Neural cell (in vitro differentiated cells): ENCODE results near the gene MAST4.

Source experiments
- TAF1 ChIP-seq: IDR thresholded peaks from 2 replicates; pipeline ENCODE4 v1.6.1; 2012; ENCODE audit warnings: low read depth
- TF ChIP-seq, protein P1 (sequence below): fragments of 450-650 bp; IDR thresholded peaks from 2 replicates; pipeline ENCODE4 v1.5.1; 2014; ENCODE audit warnings: antibody characterized with exemption, mild to moderate bottlenecking, moderate library complexity; ENCODE audit not compliant: poor library complexity, severe bottlenecking

DNA sequence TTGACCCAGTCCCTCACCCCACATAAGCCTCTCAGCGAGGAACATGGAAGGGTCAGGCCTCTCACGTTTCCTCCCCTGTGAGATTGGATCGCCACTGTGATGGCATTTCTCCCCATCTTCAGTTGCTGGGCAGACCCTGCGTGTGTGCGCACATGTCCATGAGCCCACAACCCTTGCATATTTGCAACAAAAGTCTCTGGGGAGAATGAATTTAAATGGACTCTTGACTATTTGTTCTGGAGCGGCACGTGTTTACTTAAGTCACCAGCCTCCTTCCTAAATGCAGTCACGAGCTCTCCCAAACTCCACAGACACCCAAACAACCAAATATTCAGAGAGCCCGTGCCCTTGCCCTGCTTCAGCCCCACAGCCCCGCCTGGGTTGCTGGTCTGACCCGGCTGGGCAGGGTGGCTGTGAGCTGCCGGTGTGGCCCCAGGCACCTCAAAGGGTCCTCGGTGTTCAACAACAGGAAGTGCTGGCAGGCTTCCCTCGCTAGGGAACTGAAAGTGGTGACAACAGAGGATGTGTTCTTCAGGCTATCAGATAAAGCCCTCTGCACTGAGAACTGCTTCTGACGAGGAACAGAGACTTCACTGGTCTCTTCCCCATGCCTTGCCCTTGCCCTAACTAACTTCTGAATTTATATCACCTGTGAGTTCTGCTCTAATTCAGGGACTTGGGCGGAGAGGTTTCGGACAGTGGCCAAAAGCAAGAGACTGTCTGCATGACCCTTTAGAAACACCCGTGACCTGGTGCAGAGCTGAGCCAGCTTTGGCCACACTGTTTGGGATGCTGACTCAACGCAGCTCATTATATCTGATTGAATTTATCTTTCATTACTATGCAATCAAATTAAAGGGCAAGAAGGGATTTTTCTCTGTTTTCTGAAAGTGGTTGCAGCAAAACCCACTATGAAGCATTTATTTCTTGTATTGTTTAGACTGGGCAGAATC lies 619.6 kb downstream of the MAST4 start:
- TF ChIP-seq TAF1: no peak
- TF ChIP-seq, protein P1, sequence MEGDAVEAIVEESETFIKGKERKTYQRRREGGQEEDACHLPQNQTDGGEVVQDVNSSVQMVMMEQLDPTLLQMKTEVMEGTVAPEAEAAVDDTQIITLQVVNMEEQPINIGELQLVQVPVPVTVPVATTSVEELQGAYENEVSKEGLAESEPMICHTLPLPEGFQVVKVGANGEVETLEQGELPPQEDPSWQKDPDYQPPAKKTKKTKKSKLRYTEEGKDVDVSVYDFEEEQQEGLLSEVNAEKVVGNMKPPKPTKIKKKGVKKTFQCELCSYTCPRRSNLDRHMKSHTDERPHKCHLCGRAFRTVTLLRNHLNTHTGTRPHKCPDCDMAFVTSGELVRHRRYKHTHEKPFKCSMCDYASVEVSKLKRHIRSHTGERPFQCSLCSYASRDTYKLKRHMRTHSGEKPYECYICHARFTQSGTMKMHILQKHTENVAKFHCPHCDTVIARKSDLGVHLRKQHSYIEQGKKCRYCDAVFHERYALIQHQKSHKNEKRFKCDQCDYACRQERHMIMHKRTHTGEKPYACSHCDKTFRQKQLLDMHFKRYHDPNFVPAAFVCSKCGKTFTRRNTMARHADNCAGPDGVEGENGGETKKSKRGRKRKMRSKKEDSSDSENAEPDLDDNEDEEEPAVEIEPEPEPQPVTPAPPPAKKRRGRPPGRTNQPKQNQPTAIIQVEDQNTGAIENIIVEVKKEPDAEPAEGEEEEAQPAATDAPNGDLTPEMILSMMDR: no peak
